GM18498 (cell line): Measurements from ENCODE around the gene ZNF683.
"Not testable (repeated sequence)": the region's sequence is repeated elsewhere in the genome, so short reads cannot be mapped to it uniquely, and the experiment has no call there.

Source experiments
- ATAC-seq: cut with Tn5 transposase; IDR thresholded peaks from one replicate; pipeline ENCODE4 v1.9.1; 2021; ENCODE audit warnings: mild to moderate bottlenecking, moderate library complexity; ENCODE audit not compliant: unreplicated experiment

ZNF683 gene

GRCh38 chr1:26372611-26373010 is at the start of gene ZNF683:
ZNF683 (minus strand) TSS chr1:26372750; CDS start chr1:26368571, 4,179 bp downstream.
- ATAC-seq: not testable (repeated sequence)

GRCh38 chr1:26419494-26419893 is 46.9 kb upstream of the ZNF683 start:
- no peak for ATAC-seq

- ATAC-seq: no peak
These were observed 46.4 kb upstream of the ZNF683 start for GRCh38 chr1:26418865-26419349.

- ATAC-seq: peak; percentile 65
These were observed 44.7 kb upstream of the ZNF683 start for GRCh38 chr1:26417111-26417759.

- ATAC-seq: no peak
These were observed 40.5 kb upstream of the ZNF683 start for GRCh38 chr1:26413031-26413430.

- no peak for ATAC-seq
These were observed 39.8 kb upstream of the ZNF683 start for GRCh38 chr1:26412180-26412840.

- ATAC-seq: no peak
These were observed 39.1 kb upstream of the ZNF683 start for GRCh38 chr1:26411624-26412074.

GRCh38 chr1:26410706-26411623 is 38.4 kb upstream of the ZNF683 start, which contains the start of gene LIN28A:
LIN28A (plus strand) TSS chr1:26410817; CDS start chr1:26410892, 75 bp downstream.
- ATAC-seq: no peak

- no peak for ATAC-seq
These were observed 36.7 kb upstream of the ZNF683 start for GRCh38 chr1:26409191-26409807.

GRCh38 chr1:26408604-26409003 is 36.1 kb upstream of the ZNF683 start:
- ATAC-seq: no peak

GRCh38 chr1:26405281-26405915 is 32.8 kb upstream of the ZNF683 start:
- no peak for ATAC-seq

- ATAC-seq: no peak
These were observed 32.1 kb upstream of the ZNF683 start for GRCh38 chr1:26404641-26405040.

GRCh38 chr1:26403656-26404055 is 31.1 kb upstream of the ZNF683 start:
- ATAC-seq: no peak

- ATAC-seq: no peak
These were observed 29.3 kb upstream of the ZNF683 start for GRCh38 chr1:26401891-26402290.

GRCh38 chr1:26399034-26399433 is 26.5 kb upstream of the ZNF683 start:
- no peak for ATAC-seq

GRCh38 chr1:26395754-26396153 is 23.2 kb upstream of the ZNF683 start:
- no peak for ATAC-seq

- ATAC-seq: no peak
These were observed 18.9 kb upstream of the ZNF683 start for GRCh38 chr1:26391450-26391849.

GRCh38 chr1:26389604-26390247 is 17.2 kb upstream of the ZNF683 start:
- ATAC-seq: no peak

GRCh38 chr1:26388791-26389445 is 16.4 kb upstream of the ZNF683 start:
- ATAC-seq: no peak
